ENCODE data around the gene TSPAN9.

Gene TSPAN9

GRCh38 chr12:3213188-3213587 is 136.0 kb downstream of the TSPAN9 start:
- H3K4me1 ChIP-seq (ENCODE audit: insufficient read depth, low read length) = peaks cover 19% of the 10 kb centered on the region
- no peaks in the 10 kb centered on the region for H3K36me3 ChIP-seq (ENCODE audit: insufficient read depth, low read length)
- H2AFZ ChIP-seq (ENCODE audit: low read depth, low read length) = no peak overlapping the region
- H3K27me3 ChIP-seq (ENCODE audit: insufficient read depth, low read length) = no peaks in the 10 kb centered on the region
- no peak overlapping the region for H3K4me3 ChIP-seq (ENCODE audit: low read length)
- H3K9me3 ChIP-seq (ENCODE audit: low read length) = no peaks in the 10 kb centered on the region

DNA sequence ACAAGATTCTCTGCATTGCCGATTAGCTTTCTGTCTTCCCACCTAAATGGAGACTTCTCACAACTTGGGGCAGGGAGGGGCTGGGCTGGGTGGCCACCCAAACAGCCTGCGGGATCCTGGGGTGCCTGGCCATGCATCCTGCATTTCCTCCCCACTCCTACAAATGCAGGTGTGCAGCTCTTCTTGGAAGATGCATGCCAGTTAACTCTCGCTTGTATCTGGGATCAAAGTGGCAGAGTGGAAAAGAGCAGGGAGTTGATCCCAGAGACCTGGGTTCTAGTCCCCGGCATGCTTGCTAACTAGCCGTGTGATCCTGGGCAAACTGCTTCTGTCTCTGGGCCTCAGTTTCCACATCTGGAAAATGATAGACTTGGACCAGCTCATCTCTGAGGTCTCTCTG is 136.6 kb downstream of the TSPAN9 start:
- no peaks in the 10 kb centered on the region for H3K36me3 ChIP-seq (ENCODE audit: insufficient read depth, low read length)

DNA sequence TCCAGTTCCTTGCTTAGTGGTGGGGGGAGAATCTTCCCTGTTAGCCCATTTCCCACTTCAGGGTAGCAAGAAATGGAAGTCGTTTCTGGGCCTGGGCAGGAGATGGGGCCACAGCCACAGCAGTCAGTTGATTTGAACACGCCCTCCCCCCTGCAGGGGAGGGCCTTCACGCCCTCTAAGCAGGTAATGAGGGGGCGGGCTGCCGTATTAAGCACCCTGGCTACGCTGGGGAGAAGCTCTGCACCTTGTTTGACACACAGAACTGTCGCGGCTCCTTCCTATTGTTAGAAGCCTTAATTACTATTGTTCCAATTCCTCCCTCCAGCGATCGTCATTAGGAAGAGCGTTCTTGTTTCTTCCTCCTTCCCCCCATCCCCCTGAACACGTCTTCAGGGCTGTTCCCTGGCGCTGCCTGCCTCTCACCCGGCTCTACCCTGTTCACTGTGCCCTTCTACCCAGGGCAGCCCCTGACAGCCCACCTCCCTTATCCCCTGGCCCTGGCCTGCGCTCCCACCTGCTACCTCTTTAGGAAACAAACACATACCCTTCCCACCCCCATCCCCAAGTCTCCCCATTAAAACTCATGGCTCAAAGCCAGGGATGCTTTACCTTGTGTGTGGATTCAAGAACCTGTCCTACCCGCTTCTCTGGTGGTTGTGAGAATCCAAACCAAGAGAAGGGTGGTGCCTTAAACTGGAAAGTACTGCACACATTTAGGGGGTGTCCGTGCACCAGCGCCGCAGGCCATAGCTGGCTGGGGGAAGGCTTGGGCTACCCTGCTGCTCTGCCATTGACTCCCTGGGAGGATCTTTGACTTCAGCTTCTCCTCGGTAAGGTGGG is 137.6 kb downstream of the TSPAN9 start:
- Histone ChIP-seq H3K27me3 (ENCODE audit: insufficient read depth, low read length) (no peaks in the 10 kb centered on the region), H2AFZ (ENCODE audit: low read depth, low read length) (no peak overlapping the region)

More for the DNA sequence above, 136.6 kb downstream of the TSPAN9 start:
- H3K4me3 ChIP-seq (ENCODE audit: low read length) = no peak overlapping the region
- no peaks in the 10 kb centered on the region for H3K27me3 ChIP-seq (ENCODE audit: insufficient read depth, low read length)
- H3K4me1 ChIP-seq (ENCODE audit: insufficient read depth, low read length) = peaks cover 25% of the 10 kb centered on the region
- no peaks in the 10 kb centered on the region for H3K9me3 ChIP-seq (ENCODE audit: low read length)
- H2AFZ ChIP-seq (ENCODE audit: low read depth, low read length) = no peak overlapping the region

DNA sequence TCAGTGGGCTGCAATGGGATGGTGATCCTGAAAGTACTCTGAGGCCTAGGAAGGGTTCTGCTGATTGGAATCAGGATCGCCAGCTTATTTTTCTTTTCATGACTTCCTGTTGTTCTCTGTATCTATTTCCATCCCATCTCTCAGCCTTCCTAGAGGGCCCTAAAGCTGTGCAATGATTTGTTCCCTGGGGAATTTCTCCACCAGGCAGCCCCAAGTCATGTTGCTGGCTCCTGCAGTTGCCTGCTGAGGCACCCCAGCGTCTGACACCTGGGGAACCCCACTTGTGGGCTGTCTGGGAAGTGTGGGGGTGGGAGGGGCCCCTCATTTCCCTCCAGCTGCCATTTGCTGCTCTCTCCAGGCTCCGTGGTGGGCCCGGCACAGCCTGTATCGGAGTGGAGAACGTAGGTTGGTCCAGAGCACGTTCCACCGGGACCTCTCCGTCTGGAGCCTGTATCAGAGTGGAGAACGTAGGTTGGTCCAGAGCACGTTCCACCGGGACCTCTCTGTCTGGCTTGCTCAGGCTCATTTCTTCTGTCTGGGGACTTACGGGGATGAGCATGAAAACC is 138.3 kb downstream of the TSPAN9 start:
- Histone ChIP-seq H3K9me3 (ENCODE audit: low read length) (no peaks in the 10 kb centered on the region), H3K4me1 (ENCODE audit: insufficient read depth, low read length) (peaks cover 32% of the 10 kb centered on the region)

More for the DNA sequence above, 137.6 kb downstream of the TSPAN9 start:
- Histone ChIP-seq H3K4me1 (ENCODE audit: insufficient read depth, low read length) (peaks cover 32% of the 10 kb centered on the region), H3K4me3 (ENCODE audit: low read length) (no peak overlapping the region), H3K36me3 (ENCODE audit: insufficient read depth, low read length) (no peaks in the 10 kb centered on the region), H3K9me3 (ENCODE audit: low read length) (no peaks in the 10 kb centered on the region)

DNA sequence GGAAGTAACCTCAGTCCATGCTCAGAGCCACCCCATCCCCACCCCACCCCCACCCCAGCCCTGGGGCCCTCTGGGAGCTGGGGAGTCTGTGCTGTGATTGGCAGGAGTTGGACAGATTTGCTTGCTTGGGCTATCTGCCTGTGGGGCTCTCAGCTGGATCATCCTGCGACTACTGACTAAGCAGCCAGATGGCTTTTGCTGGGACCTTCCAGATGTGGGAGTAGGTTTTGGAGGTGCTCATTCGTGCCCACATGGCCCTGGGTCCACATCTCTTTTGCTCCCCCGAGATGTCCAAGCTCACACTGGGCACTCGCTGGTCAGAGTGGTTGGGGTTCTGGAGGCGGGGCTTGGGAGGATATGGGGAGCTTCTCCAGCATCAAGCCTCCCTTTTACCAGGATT is 138.9 kb downstream of the TSPAN9 start:
- Histone ChIP-seq H2AFZ (ENCODE audit: low read depth, low read length) (no peak overlapping the region), H3K9me3 (ENCODE audit: low read length) (no peaks in the 10 kb centered on the region), H3K36me3 (ENCODE audit: insufficient read depth, low read length) (no peaks in the 10 kb centered on the region), H3K27me3 (ENCODE audit: insufficient read depth, low read length) (no peaks in the 10 kb centered on the region), H3K4me1 (ENCODE audit: insufficient read depth, low read length) (peaks cover 32% of the 10 kb centered on the region), H3K4me3 (ENCODE audit: low read length) (no peak overlapping the region)

More for the DNA sequence above, 138.3 kb downstream of the TSPAN9 start:
- Histone ChIP-seq H3K36me3 (ENCODE audit: insufficient read depth, low read length) (no peaks in the 10 kb centered on the region), H2AFZ (ENCODE audit: low read depth, low read length) (no peak overlapping the region), H3K4me3 (ENCODE audit: low read length) (no peak overlapping the region), H3K27me3 (ENCODE audit: insufficient read depth, low read length) (no peaks in the 10 kb centered on the region)

DNA sequence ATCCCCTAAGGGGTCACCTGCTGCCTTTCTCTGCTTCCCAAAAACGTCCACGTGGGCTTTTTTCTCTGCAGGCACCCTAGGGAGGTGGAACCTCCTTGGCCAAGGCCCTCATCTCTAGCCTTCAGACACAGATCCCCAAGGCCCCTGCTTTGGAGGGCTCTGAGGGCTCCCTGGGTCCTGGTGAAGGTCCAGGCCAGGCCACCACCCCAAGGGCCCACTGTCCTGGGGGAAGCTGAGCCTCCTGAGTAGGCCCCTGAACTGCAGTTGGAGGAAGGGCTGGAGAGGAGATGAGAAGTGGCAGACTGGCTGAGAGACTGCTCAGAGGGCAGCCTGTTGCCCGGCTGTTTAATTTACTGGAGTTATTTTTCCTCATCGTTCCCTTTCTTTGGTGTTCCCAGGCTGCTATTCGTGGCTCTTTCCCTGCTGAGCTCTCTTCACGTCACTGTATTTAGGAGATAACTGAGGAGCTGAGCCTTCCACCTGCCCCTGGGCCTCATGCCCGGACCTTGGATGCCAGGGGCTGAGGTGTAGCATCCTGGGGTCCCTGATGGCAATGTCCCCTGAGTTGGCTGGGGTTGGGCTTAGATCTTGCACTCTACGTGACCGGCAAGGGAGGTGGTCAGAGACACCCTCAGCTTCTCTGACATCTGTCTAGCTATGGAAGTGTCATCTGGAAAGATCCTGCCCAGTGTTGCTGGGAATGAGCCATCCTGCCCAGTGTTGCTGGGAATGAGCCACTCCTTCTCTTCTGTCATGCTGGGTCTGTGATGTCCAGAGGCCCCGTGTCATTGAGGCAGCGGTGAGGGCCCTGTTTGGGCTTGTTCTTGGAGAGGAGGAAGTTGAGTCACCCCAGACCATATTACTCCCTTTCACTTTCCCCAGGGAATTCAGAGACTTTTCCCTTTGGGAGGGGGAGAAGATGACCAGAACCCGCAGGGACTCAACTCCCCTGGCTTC is 139.8 kb downstream of the TSPAN9 start:
- Histone ChIP-seq H3K4me3 (ENCODE audit: low read length) (no peak overlapping the region), H2AFZ (ENCODE audit: low read depth, low read length) (no peak overlapping the region), H3K27me3 (ENCODE audit: insufficient read depth, low read length) (no peaks in the 10 kb centered on the region), H3K4me1 (ENCODE audit: insufficient read depth, low read length) (peaks cover 32% of the 10 kb centered on the region), H3K9me3 (ENCODE audit: low read length) (no peaks in the 10 kb centered on the region), H3K36me3 (ENCODE audit: insufficient read depth, low read length) (no peaks in the 10 kb centered on the region)

GRCh38 chr12:3217683-3218079 is 140.5 kb downstream of the TSPAN9 start:
- Histone ChIP-seq H3K27me3 (ENCODE audit: insufficient read depth, low read length) (no peaks in the 10 kb centered on the region), H3K4me1 (ENCODE audit: insufficient read depth, low read length) (peaks cover 32% of the 10 kb centered on the region), H3K4me3 (ENCODE audit: low read length) (no peak overlapping the region), H3K9me3 (ENCODE audit: low read length) (no peaks in the 10 kb centered on the region), H3K36me3 (ENCODE audit: insufficient read depth, low read length) (no peaks in the 10 kb centered on the region), H2AFZ (ENCODE audit: low read depth, low read length) (no peak overlapping the region)

GRCh38 chr12:3218228-3219171 is 141.3 kb downstream of the TSPAN9 start:
- Histone ChIP-seq H3K4me3 (ENCODE audit: low read length) (no peak overlapping the region), H2AFZ (ENCODE audit: low read depth, low read length) (no peak overlapping the region), H3K4me1 (ENCODE audit: insufficient read depth, low read length) (peaks cover 24% of the 10 kb centered on the region)

DNA sequence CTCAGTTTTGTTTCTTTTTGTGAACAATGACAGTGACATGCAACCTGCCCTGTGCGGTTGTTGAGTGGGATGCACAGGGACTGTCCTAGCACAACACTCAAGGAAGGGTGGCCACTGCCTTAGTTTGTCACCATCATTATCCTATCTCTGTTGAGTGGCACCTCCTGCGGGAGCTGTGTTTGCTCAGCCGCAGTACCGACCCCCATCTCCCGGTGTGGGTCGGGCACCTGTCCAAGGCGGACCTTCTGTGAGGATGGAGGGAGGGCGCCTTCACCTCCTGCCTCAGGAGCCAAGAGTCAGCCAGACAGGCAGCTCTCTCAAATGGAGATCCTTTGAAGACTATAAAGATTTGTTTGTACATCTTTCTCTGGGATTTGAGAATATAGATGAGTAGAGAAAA is 142.1 kb downstream of the TSPAN9 start:
- Histone ChIP-seq H3K27me3 (ENCODE audit: insufficient read depth, low read length) (no peaks in the 10 kb centered on the region), H3K4me3 (ENCODE audit: low read length) (no peak overlapping the region), H3K36me3 (ENCODE audit: insufficient read depth, low read length) (no peaks in the 10 kb centered on the region), H3K4me1 (ENCODE audit: insufficient read depth, low read length) (peaks cover 17% of the 10 kb centered on the region), H2AFZ (ENCODE audit: low read depth, low read length) (no peak overlapping the region), H3K9me3 (ENCODE audit: low read length) (no peaks in the 10 kb centered on the region)

More at GRCh38 chr12:3218228-3219171, 141.3 kb downstream of the TSPAN9 start:
- H3K27me3 ChIP-seq (ENCODE audit: insufficient read depth, low read length) = no peaks in the 10 kb centered on the region
- H3K9me3 ChIP-seq (ENCODE audit: low read length) = no peaks in the 10 kb centered on the region
- H3K36me3 ChIP-seq (ENCODE audit: insufficient read depth, low read length) = no peaks in the 10 kb centered on the region

GRCh38 chr12:3220382-3221321 is 143.5 kb downstream of the TSPAN9 start:
- Histone ChIP-seq H3K27me3 (ENCODE audit: insufficient read depth, low read length) (no peaks in the 10 kb centered on the region), H2AFZ (ENCODE audit: low read depth, low read length) (no peak overlapping the region), H3K36me3 (ENCODE audit: insufficient read depth, low read length) (no peaks in the 10 kb centered on the region), H3K4me1 (ENCODE audit: insufficient read depth, low read length) (peaks cover 16% of the 10 kb centered on the region), H3K4me3 (ENCODE audit: low read length) (no peak overlapping the region), H3K9me3 (ENCODE audit: low read length) (no peaks in the 10 kb centered on the region)

- no peak overlapping the region for H3K4me3 ChIP-seq (ENCODE audit: low read length)
- no peaks in the 10 kb centered on the region for H3K9me3 ChIP-seq (ENCODE audit: low read length)
- H2AFZ ChIP-seq (ENCODE audit: low read depth, low read length) = no peak overlapping the region
- no peaks in the 10 kb centered on the region for H3K36me3 ChIP-seq (ENCODE audit: insufficient read depth, low read length)
- no peaks in the 10 kb centered on the region for H3K27me3 ChIP-seq (ENCODE audit: insufficient read depth, low read length)
- H3K4me1 ChIP-seq (ENCODE audit: insufficient read depth, low read length) = peaks cover 16% of the 10 kb centered on the region
Measured at GRCh38 chr12:3222306-3222705, 145.1 kb downstream of the TSPAN9 start.
